ENCODE results near the gene VPS13A. TPM values are rescaled to one million over a fixed set of nuclear protein-coding genes. Genes with fewer than 3 reads are reported as not detected.
"Not testable (repeated sequence)": the region's sequence is repeated elsewhere in the genome, so short reads cannot be mapped to it uniquely, and the experiment has no call there.

The VPS13A gene
- polyA plus RNA-seq, 10 donors = 13.6 to 29.2 (median 19.9) TPM

DNA sequence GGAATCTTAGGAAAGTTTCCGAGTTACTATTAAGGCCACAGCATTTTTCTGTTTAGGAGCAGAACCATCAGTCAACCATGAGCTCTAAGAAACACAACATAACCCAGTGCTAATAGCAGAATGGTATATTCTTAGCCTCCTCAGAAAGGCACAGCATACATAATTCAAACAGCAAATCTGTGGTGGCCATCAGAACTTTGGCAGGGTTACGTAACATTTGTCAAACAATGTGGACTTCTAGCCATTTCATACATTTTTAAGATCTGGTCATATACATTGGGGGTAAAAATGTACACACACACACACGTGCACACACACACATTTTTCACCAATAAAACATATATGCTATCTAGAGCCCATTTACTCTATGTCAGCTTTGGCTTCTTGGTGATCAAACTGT lies 245.6 kb downstream of the VPS13A start:
- DNase-seq = no peak

DNA sequence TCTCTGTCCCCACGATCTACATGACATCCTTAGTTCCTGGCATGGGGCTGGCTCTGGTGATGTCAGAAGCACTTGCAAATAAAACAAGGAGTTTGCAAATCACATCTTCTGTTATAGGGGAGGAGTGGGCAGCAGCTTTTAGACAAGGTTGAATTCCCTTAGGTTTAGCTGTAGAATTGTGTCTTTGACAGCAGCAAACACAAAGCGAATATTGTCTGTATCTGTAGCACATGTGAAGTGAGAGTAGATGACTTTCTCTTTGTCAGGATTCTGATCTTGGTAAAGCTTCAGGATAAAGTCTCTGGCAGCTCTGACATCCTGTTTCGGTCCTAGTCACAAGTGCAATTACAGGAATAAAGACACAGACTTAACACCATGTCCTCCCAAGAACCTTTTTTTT lies 246.5 kb downstream of the VPS13A start:
- no peak for DNase-seq

DNA sequence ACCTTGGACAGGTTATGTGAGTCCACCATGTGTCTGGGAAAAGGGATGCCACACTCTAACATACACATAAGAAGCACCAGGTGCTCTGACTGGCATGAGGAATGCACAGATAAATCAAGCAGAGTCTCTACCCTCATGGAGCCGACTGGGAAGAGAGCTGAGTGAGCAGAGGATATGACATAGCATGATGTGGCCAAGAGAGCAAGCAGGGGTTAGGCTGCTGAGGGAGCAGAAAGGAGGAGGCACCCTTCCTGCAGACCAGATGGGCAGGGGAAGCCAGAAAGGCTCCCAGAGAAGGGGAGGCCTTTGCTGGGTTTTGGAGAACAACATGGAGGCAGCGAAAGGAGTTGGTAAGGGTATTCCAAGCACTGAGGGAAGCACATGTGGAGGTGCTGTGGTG lies 247.7 kb downstream of the VPS13A start:
- no peak for DNase-seq

DNA sequence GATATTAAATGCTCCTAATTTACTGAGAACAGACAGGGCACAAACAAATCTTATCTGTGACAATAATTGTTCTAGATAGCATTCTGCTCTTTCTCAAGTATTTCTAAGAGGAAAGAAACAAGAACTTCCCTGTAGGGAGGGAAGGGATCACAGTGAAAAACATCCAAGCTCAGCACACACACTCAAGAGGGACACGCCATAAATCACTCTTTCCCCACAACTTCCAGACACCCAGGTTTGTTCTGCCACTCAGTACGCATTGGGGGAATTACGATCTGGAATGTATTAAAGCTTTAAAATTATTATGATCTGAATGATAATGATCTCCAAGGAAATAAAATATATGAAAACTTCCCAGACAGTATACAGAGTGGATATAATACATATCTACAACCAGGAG lies 249.4 kb downstream of the VPS13A start:
- DNase-seq = no peak

DNA sequence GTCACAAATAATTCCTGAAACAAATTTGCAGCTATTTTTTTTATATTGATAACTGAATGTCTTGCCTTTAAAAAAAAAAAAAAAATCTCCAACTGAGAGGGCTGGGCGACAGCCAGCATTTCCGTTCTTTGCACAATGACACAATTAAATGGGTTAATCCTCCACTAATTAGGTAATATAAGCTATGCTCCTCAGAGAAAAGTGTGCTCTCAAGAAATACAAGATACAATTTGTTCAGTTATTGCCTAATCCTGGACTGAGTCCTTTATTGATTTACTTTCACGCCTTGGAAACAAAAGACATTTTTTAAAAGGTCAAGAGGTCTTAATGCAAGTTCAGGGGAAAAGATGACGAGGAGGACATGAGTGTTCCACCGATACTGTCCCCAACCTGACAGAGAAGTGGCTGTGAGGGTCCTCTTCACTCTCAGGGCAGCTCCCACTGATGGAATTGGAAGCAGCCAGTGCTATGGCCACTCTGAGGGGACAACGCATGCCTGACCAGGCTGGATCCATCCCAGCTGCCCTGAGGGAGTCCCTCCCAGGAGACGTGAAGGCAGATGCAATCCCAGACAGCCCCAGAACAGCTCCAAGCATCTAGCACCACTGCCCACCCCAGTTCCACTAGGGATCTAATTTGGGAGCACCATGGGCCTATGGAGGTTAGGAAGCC lies 250.1 kb downstream of the VPS13A start:
- DNase-seq = no peak

DNA sequence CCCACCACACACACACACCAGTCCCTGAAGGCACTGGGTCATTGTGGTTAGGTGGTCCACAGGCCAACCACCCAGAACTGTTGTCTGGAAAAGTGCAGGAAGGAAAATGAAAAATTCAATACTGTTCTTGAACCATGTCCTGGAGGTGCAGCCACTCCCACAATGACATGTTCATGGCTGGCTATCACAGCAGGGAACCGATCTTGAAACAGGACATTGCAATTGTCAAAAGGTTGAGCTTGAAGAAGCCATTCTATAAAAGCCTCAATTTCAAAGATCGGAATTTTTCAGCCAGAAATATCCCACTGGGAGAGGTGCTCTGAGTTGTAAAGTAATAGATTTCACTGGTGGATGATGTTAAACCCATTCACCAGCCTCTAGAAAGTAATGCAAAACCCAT lies 252.6 kb downstream of the VPS13A start:
- peak in 1 of 3 donors; percentile 17 for DNase-seq

DNA sequence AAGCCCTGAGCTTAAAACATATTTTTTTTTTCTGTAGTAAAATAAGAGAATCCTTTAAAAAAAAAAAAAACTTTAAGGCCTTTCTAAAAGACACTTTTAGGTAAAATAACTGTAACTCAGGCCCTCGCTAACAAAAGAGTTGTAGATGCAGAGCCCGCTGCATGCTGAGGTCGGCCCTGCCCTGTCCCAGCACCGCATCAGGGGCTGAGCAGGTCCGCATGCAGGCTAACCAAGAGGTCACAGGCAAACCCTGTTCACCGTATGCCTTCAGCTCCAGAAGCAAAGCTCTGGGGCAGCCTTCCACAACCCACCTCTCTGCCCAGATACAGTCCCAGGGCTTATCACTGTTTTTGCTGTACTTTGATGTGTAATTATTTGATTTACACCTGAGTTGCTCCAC lies 254.7 kb downstream of the VPS13A start:
- DNase-seq = no peak

DNA sequence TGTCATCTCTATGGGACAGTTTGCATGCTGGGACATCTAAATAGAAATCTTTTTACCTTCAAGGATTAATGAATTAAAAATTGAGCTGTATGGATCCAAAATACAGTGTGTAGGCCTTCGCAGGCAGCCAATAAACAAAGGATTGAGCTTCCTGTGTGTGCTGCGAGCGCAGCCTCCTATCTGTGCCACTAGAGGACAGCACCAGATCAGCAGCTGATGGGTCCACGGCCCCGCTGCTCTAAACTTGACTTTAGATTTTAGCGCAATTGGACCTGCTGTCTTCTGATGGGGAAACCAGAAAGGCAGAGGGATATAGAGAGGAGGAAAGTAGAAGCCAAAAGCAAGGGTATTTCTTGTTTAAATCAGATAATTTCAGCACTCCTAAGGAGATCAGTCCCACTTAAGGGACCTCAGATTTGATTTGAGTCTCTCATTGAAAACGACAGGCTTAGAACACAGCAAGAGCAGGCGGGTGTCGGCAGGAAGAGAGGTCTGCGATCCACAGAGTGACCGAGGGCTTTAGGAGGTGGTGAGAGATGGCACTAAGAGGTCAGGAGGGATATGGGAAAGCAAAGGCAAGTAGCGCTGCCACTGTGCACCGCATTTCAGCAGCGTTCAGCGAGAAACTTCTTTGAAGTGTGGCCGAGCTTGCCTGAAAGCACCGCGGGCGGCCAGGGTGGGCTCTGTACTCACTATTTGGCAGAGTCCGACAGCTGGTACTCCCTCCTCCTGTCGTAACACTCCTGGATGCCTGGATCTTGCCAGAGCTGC lies 256.5 kb downstream of the VPS13A start:
- peak; percentile 49 to 87 (median 76) for DNase-seq

DNA sequence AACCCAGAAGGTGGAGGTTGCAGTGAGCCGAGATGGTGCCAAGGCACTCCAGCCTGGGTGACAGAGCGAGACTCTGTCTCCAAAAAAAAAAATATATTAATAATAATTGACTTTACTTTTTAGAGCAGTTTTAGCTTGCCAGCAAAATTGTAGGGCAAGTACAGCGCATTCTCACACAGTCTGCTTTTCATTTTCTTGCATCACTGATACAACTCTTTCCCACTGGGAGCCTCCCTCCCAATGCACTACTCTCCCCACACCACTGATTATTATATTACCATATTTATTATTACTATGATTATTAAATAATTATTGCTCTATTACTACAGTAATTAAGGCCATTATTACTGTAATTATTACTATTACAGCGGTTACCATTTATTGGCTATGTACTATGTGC lies 257.9 kb downstream of the VPS13A start:
- DNase-seq = peak in 1 of 3 donors; percentile 28

DNA sequence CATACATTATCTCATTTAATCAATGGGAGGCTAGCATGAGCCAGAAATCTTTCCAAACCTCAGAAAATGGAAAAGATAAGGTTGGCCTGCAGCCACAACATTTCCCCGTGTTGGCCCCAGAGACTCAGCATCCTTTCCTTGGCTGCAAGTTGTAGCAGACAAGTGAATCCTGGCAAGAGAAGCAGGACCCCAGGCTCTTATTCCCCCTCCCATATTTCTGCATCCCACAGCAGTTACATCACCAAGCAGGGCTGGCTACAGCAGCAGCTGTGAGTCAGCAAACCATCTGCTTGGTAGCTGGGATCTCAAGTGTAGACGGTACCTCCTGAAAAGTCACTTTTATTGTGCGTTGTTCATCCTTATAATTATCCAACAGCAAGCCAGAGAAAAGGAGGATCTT lies 258.4 kb downstream of the VPS13A start:
- peak; percentile 26 to 84 (median 53) for DNase-seq

DNA sequence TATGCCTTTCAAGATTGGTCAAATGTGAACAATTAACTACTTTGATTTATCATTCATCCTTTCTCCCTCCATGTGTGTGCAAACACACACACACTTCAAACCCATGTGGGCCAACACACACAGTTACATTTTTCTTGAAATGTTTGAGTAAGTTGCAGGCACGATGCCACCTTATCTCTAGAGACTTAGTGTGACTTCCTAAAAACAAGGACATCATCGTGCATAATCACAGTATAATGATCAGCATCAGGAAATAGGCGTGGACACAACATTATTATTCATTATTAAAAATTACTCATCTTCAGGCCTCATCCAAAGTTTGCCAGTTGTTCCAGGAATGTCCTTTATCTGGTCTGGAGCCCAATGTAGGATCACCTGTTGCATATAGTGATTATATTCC lies 261.3 kb downstream of the VPS13A start:
- no peak for DNase-seq

DNA sequence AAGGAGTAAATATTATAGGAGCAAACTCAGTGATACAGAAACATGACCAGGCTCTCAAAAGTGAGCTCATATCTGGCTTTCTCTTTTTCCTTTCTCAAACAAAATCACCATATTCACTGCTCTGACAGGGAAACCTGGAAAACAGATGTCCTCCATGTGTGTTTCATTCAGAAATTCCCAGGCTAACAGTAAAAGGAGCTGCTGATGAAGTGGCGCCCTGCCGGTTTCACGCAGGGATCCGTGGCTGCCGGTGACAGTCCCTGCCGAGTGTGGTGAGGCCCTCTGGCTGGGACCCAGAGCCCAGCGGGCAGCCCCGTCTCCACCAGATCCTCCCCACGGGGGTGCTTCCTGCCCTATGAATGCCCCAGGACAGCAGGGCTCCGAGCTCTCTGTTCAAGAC lies 262.7 kb downstream of the VPS13A start:
- DNase-seq = peak; percentile 59 to 89 (median 70)

DNA sequence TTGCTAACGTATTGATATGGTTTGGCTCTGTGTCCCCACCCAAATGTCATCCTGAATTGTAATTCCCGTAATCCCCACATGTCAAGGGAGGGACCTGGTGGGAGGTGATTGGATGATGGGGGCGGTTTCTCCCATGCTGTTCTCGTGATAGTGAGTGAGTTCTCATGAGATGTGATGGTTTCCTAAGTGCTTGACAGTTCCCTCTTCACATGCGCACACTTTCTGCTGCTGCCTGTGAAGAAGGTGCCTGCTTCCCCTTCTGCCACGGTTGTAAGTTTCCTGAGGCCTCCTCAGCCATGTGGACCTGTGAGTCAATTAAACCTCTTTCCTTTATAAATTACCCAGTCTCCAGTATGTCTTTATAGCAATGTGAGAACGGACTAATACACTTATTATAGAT lies 263.8 kb downstream of the VPS13A start:
- DNase-seq = not testable (repeated sequence)

DNA sequence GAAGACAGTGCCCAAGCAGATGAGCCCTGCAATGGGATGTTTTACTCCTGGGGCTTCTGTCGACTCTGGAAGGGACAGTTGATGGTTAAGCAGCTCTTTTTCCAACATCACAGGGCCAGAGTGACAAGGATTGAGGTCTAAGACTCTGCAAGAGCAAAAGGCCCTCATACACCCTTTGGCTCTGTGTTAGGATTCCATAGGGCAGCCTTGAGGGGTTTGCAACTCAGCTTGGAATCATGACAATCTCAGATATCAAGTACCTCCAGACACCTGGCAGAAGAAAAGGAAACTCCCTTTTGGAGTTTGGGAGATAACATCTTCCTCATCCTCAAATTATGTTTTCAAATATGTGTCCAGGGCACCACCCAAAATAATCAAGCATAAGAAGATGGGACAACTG lies 265.1 kb downstream of the VPS13A start:
- DNase-seq = no peak

DNA sequence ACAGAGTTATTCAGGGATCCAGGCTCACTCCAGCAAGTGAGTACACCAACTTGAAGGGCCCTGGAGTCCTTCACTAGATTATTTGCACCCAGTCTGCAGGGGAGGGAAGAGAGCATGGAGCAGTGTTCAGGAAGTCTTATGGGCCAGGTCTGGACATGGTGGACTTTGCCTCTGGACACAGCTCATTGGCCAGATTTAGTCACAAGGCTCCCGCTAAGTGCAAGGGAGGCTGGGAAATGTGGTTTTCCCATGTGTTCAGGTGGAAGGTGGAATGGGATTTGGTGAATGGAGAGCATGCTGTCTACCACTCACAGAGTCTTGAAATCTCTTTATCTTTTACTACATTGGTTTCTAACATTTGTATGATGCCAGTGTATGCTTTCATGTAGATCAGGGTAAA lies 270.3 kb downstream of the VPS13A start:
- no peak for DNase-seq

DNA sequence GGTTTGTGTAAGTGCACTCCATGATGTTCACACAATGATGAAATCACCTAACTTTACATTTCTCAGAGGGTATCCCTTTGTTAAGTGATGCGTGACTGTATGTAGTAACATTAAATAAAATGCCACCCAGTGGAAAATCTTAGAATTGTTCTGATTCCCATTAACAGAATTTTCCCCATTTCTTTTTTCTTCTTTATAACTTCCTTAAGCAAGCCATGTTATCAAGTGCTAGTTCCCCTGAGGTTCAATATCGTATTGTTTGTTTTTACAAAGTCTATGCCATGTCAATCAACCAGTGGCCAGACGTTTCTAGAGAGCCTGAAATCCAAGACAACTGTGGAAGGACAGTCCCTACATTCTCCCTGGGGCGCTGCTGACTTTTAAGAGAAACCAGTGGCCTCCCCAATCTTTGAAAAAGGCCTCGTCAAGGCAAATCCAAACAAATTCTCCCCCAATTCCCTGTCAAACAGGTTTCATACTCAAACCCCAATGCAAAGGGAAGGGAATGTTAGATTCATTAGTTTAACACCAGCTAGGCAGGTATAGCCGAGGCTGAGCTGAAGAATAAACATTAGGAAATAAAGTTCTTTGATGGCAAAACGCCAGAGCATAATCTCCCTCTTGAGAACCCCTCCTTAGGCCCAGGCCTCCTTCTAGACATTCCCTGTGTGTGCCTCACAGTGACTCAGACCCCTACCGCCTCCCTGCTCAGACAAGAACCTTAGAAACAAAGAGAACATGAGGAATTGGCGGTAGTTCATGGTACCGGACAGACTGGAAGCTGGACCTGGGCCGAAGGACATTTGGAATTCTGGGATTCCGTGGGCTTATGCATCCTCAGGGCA lies 272.1 kb downstream of the VPS13A start:
- DNase-seq = no peak

DNA sequence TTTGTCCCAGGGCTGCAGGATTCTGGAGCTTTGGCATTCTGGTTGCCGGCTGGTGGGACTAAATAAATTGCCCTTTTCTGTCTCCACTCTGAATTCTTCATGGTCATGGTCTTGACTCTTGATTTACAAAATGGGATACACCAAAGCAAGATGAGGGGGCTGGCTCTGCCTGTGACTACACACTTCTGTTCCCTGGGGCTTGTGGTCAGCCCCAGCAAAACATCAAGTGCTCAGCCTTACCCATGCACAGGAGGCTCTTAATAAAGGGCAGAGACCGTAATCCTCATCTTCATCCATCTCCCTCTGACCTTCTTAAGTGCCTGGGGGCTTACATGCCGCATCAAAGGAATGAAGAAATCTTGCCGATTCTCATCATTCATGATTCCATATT lies 272.7 kb downstream of the VPS13A start:
- no peak for DNase-seq

DNA sequence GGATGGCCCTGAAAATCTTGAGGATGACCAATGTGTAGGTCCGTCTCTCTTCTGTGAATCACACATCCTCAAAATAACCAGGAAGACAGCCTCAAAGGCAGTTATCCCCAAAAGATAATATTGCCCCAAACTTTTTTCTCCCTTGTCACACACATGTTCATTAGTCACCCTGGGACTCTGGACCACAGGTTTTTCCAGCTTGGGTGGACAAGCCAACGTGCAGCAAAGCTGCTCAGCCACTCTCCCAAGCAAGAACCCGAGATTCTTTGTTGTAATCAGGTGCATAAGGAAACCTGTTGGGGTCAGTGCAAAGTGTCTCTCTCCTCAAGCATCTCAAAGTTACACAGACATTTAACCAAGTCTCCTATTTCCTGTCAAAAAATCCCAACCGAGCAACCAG lies 274.2 kb downstream of the VPS13A start:
- no peak for DNase-seq

DNA sequence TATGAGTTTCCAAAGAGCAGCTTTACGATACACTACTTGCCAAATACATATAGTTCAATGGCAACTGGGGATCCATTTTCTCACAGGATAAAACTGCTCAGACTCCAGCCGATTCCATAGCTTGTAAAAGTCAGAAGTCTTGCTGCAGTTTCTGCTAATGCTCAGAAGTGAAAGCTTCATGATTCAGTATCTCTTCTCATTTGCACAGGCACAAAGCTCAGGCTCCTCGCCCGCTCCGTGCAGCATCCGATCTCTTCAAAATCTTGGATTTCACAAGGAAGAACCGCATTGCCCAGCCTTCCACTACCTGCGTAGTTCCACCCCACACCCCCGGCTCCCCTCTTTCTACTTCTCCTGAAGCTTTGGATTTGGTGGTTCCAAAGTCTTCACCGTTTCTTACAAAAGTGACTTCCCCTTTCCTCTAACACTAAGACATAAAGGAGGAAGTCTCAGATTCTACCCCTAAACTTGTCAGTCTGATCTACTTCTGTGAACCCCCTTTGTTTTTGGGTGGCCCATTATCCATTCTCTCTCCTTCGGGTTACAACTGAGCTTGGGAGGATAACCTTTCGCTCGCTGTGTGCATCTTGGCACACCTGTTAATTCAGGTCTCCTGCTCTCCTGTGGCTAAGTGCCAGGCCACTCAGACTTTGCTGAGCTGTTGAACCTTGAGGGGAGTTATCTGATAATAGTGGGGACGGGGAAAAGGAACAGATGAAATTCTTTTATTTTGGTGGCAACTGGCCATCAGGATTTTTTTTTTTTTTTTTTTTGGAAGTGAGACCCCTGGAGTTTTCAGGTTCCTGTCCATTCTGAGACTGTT lies 276.7 kb downstream of the VPS13A start:
- DNase-seq = no peak

DNA sequence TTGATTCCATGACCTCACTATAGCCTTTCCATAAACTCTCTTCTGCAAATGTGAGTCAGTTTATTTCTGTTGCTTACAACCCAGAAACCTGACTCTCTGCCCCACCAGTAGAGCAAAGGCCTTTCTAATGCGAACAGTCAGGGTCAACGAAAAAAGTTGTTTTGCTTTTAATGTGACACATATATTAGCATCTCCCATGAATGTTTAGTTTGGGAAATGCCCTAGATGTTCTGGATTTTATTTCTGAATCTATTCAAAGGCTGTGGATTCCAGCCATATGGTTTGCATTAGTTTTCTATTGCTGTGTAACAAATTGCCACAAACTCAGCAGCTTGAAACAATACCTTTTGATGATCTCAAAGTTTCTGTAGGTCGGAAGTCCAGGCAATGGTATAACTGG lies 277.3 kb downstream of the VPS13A start:
- no peak for DNase-seq

DNA sequence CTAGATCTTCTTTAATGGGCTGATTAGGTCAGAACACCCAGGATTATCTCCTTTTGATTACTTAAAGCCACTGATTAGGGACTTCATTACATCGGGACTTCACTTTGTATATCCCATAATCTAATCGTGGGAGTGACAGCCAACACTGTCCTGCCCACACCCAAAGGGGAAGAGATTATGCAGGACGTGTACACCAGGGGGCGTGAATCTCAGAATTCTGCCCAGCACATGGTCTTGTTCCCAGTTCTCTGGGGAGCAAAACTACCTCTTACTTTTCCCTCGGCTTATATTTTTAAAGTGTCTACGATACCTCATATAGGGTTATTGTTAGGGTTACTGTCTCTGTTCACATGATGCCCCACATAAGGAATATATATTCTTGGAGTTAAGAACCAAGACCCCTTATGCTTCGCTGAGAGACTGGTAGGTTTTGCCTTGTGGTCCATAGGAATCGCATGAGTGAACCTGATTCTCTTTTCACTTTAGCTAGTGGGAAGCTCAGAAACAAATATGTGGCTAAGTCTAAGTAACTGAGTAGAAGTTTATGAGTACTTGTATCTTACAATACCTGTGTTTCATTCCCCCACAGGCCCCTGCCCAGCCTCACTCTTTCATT lies 278.1 kb downstream of the VPS13A start:
- no peak for DNase-seq

All from muscle of back (tissue), 11 donors.